ENCODE results near the gene PYGM. TPM values are rescaled to one million over a fixed set of nuclear protein-coding genes. Genes with fewer than 3 reads are reported as not detected.

The PYGM gene
- total RNA-seq, 1 donor from 2014 or later = 8.1 TPM

GRCh38 chr11:64758330-64759079 is 1.3 kb downstream of the PYGM start:
- DNase-seq (ENCODE audit: low spot score) (peak; percentile 60), ATAC-seq (no peak)
- intact Hi-C loops (cut with DNase I) = no loop called here

- peak; percentile 53 for DNase-seq (ENCODE audit: low spot score)
Observed at GRCh38 chr11:64757549-64758329, 2.0 kb downstream of the PYGM start.

GRCh38 chr11:64755681-64756361 is 4.0 kb downstream of the PYGM start:
- intact Hi-C loops (cut with DNase I) = no loop called here
- peak; percentile 52 for DNase-seq (ENCODE audit: low spot score)
- no peak for ATAC-seq

More at GRCh38 chr11:64757549-64758329, 2.0 kb downstream of the PYGM start:
- ATAC-seq = no peak
- intact Hi-C loops (cut with DNase I) = no loop called here

- ATAC-seq (no peak), DNase-seq (ENCODE audit: low spot score) (peak; percentile 49)
- intact Hi-C loops (cut with DNase I) = no loop called here
Observed at GRCh38 chr11:64754919-64755662, 4.7 kb downstream of the PYGM start.

- peak; percentile 51 for DNase-seq (ENCODE audit: low spot score)
- intact Hi-C loops (cut with DNase I) = no loop called here
- no peak for ATAC-seq
Observed at GRCh38 chr11:64754124-64754918, 5.5 kb downstream of the PYGM start.

GRCh38 chr11:64753380-64754123 is 6.2 kb downstream of the PYGM start:
- intact Hi-C loops (cut with DNase I) = no loop called here
- no peak for ATAC-seq
- peak; percentile 59 for DNase-seq (ENCODE audit: low spot score)

GRCh38 chr11:64753019-64753379 is 6.8 kb downstream of the PYGM start:
- DNase-seq (ENCODE audit: low spot score) = peak; percentile 34
- no peak for ATAC-seq
- intact Hi-C loops (cut with DNase I) = no loop called here

GRCh38 chr11:64752175-64752970 is 7.4 kb downstream of the PYGM start:
- intact Hi-C loops (cut with DNase I) = no loop called here
- peak; percentile 43 for DNase-seq (ENCODE audit: low spot score)
- no peak for ATAC-seq

- DNase-seq (ENCODE audit: low spot score) = no peak
- intact Hi-C loops (cut with DNase I) = no loop called here
- no peak for ATAC-seq
Observed at GRCh38 chr11:64751580-64751979, 8.2 kb downstream of the PYGM start.

GRCh38 chr11:64751136-64751535 is 8.6 kb downstream of the PYGM start:
- no peak for DNase-seq (ENCODE audit: low spot score)
- intact Hi-C loops (cut with DNase I) = no loop called here
- no peak for ATAC-seq

GRCh38 chr11:64750361-64751054 is 9.3 kb downstream of the PYGM start:
- DNase-seq (ENCODE audit: low spot score) (no peak), ATAC-seq (no peak)
- intact Hi-C loops (cut with DNase I) = no loop called here

- DNase-seq (ENCODE audit: low spot score) = no peak
- ATAC-seq = no peak
- intact Hi-C loops (cut with DNase I) = loop anchor here (5.0 kb wide), 1 partner anchor 1456 kb away; no protein-coding TSS in a partner anchor
Observed at GRCh38 chr11:64747961-64748665, 11.7 kb downstream of the PYGM start.

GRCh38 chr11:64746486-64746885 is 13.3 kb downstream of the PYGM start:
- ATAC-seq (no peak), DNase-seq (ENCODE audit: low spot score) (no peak)
- intact Hi-C loops (cut with DNase I) = loop anchor here (5.0 kb wide), 1 partner anchor 1454 kb away; no protein-coding TSS in a partner anchor

- ATAC-seq (peak; percentile 78), DNase-seq (ENCODE audit: low spot score) (peak; percentile 88)
- intact Hi-C loops (cut with DNase I) = loop anchor here (5.0 kb wide), 1 partner anchor 1453 kb away; no protein-coding TSS in a partner anchor
Observed at GRCh38 chr11:64745521-64746328, 14.0 kb downstream of the PYGM start.

- ATAC-seq (peak; percentile 4), DNase-seq (ENCODE audit: low spot score) (peak; percentile 84)
- intact Hi-C loops (cut with DNase I) = loop anchor here (5.0 kb wide), 1 partner anchor 1453 kb away; no protein-coding TSS in a partner anchor
Observed at GRCh38 chr11:64745189-64745520, 14.6 kb downstream of the PYGM start.
